ENCODE measurements around the gene PSMB7. TPM values are rescaled to one million over a fixed set of nuclear protein-coding genes. Genes with fewer than 3 reads are reported as not detected.

PSMB7 gene
- polyA plus RNA-seq, 1 of the 3 experiments (the other 2 are of a cell fraction): 357 TPM

DNA sequence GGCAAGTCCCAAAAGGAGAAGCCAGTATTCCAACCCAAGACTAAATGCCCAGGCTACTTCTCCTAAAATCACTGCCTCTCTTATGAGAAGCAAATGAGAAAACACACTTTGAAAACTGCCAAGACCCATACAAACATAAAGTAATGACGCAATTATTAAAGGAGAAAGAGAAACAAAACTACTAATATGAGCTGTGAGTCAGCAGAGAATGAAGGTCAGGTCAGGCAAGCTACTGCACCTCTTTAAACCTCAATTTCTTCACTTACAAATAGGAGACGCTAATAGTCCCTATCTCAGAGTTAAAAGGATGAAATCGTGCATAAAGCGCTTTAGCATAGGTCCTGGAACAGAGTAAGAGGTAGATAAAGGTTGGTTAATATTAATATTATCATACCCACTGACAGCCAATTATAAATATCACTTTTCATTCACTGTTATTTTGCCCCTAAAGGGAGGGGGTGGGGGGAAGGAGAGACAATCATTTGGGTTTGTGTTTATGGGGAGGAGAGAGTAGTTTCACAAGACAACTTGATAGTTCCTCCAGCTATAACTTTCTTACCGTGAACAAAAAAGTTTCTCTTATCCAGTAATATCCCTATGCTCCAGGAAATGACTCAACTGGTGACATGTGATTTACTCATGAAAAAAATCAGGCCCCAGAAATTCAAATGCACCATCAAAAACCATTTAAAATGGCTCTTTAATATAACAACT, 3.6 kb downstream of the PSMB7 start:
- Histone ChIP-seq H2AFZ (ENCODE audit: low read depth) (no peak overlapping the region), H3K27ac (ENCODE audit: low read depth in 2 of 2, low read length in 1 of 2) (peak overlapping the region in 1 of 2 experiments; percentile 97; a peak in 3 of 4 replicates), H3K4me3 (ENCODE audit: low read depth in 2 of 2, low read length in 1 of 2) (peak overlapping the region in 1 of 2 experiments; percentile 51; a peak in 2 of 4 replicates), H3K4me2 (peak overlapping the region; percentile 77), H3K27me3 (ENCODE audit: insufficient read depth) (no peaks in the 10 kb centered on the region), H3K79me2 (ENCODE audit: insufficient read depth) (peaks cover 73% of the 10 kb centered on the region), H3K9me3 (no peaks in the 10 kb centered on the region), H3F3A (replicated peaks; ENCODE audit: insufficient read depth) (peaks cover 40% of the 10 kb centered on the region), H3K9ac (peak overlapping the region; percentile 75; the same call in 1 of the 2 replicates), H3K4me1 (ENCODE audit: control insufficient read depth in 1 of 2, insufficient read depth in 2 of 2, low read depth in 1 of 2, low read length in 1 of 2) (peaks cover 8 to 50% of the 10 kb centered on the region in 2 experiments), H4K20me1 (ENCODE audit: insufficient read depth) (peaks cover 9% of the 10 kb centered on the region; the same call in 1 of the 2 replicates), H3K36me3 (replicated peaks in 1 of 2; ENCODE audit: control insufficient read depth in 1 of 2, insufficient read depth in 2 of 2, low read length in 1 of 2) (peaks cover 70 to 73% of the 10 kb centered on the region in 2 experiments), H3K9me2 (no peaks in the 10 kb centered on the region)
- TF ChIP-seq, protein P1, sequence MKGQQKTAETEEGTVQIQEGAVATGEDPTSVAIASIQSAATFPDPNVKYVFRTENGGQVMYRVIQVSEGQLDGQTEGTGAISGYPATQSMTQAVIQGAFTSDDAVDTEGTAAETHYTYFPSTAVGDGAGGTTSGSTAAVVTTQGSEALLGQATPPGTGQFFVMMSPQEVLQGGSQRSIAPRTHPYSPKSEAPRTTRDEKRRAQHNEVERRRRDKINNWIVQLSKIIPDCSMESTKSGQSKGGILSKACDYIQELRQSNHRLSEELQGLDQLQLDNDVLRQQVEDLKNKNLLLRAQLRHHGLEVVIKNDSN (IDR thresholded peaks at IDR 0.05; ENCODE audit: borderline replicate concordance, low read depth): peak; percentile 38; the same call in 1 of the 2 replicates
- TF ChIP-seq RFX5 (IDR thresholded peaks at IDR 0.05; ENCODE audit: low read length) (no peak), JUND (IDR thresholded peaks at IDR 0.05) (peak; percentile 68), EP300 (IDR thresholded peaks at IDR 0.05; ENCODE audit: borderline replicate concordance in 1 of 2, low read depth in 1 of 2, low read length in 1 of 2) (peak in 1 of 2 experiments; percentile 16; a peak in 1 of 4 replicates), FOSL2 (IDR thresholded peaks at IDR 0.05; ENCODE audit: borderline replicate concordance, low read depth) (peak; percentile 81), TCF12 (IDR thresholded peaks at IDR 0.05) (no peak)
- TF ChIP-seq, protein P2, sequence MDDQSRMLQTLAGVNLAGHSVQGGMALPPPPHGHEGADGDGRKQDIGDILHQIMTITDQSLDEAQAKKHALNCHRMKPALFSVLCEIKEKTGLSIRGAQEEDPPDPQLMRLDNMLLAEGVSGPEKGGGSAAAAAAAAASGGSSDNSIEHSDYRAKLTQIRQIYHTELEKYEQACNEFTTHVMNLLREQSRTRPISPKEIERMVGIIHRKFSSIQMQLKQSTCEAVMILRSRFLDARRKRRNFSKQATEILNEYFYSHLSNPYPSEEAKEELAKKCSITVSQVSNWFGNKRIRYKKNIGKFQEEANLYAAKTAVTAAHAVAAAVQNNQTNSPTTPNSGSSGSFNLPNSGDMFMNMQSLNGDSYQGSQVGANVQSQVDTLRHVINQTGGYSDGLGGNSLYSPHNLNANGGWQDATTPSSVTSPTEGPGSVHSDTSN (IDR thresholded peaks at IDR 0.05): peak; percentile 38; the same call in 1 of the 2 replicates
- no peak for DNase-seq
- WGBS (ENCODE audit: low lambda C conversion rate): 50% methylated on average over 5 of the region's 5 CpGs
- ChIA-PET CTCF (interaction anchor here (2.0 to 9.1 kb wide), 5 partner anchors 11 to 284 kb away, joined by 6 to 87 read pairs (median 17); no protein-coding TSS in a partner anchor), POLR2A (no interaction called here)

DNA sequence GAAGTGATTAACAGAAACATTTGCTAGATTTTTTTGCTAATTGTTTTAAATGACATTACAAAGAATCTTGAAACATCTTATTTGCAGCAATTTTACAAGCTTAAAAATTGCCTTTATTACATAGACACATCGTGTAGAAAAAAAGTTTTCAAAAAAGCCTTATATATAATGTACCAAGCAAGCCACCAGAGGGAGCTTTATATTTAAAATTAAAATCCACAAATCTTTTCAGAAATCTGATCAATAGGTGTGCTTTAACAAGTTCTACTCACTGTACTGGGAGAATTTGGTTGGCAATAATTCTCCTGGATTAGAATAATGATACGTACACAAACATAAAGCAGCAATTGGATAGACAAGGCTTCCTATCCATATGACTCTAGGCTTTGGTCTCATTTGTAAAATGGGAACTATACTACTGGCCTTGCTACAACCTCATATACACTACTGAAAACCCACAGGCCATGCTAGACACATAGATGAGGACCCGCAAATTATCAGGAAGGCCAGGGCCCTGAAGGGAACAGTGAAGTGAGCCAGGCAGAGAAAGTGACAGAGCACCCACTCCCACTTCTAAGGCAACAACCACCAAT, 4.8 kb downstream of the PSMB7 start:
- Histone ChIP-seq H3K27ac (ENCODE audit: low read depth in 2 of 2, low read length in 1 of 2) (peak overlapping the region in 1 of 2 experiments; percentile 97; a peak in 2 of 4 replicates), H3K4me2 (peak overlapping the region; percentile 77), H3K36me3 (replicated peaks in 1 of 2; ENCODE audit: control insufficient read depth in 1 of 2, insufficient read depth in 2 of 2, low read length in 1 of 2) (peaks cover 75 to 83% of the 10 kb centered on the region in 2 experiments), H3F3A (replicated peaks; ENCODE audit: insufficient read depth) (peaks cover 40% of the 10 kb centered on the region), H3K9me3 (no peaks in the 10 kb centered on the region), H3K27me3 (ENCODE audit: insufficient read depth) (no peaks in the 10 kb centered on the region), H2AFZ (ENCODE audit: low read depth) (no peak overlapping the region), H3K79me2 (ENCODE audit: insufficient read depth) (peaks cover 85% of the 10 kb centered on the region), H3K4me1 (ENCODE audit: control insufficient read depth in 1 of 2, insufficient read depth in 2 of 2, low read depth in 1 of 2, low read length in 1 of 2) (peaks cover 8 to 50% of the 10 kb centered on the region in 2 experiments), H3K4me3 (ENCODE audit: low read depth in 2 of 2, low read length in 1 of 2) (no peak overlapping the region; a peak in 1 of 4 replicates), H3K9ac (peak overlapping the region; percentile 75; the same call in 1 of the 2 replicates), H4K20me1 (ENCODE audit: insufficient read depth) (peaks cover 16% of the 10 kb centered on the region), H3K9me2 (no peaks in the 10 kb centered on the region)
- TF ChIP-seq MEF2A (IDR thresholded peaks at IDR 0.05; ENCODE audit: borderline replicate concordance, low read depth) (no peak), POLR2AphosphoS5 (IDR thresholded peaks at IDR 0.05; ENCODE audit: low read depth, low read length) (no peak), SMC3 (IDR thresholded peaks at IDR 0.05; ENCODE audit: low read depth, low read length) (no peak), TAF1 (IDR thresholded peaks at IDR 0.05; ENCODE audit: borderline replicate concordance, low read depth, low read length) (no peak)
- TF ChIP-seq, protein P3, sequence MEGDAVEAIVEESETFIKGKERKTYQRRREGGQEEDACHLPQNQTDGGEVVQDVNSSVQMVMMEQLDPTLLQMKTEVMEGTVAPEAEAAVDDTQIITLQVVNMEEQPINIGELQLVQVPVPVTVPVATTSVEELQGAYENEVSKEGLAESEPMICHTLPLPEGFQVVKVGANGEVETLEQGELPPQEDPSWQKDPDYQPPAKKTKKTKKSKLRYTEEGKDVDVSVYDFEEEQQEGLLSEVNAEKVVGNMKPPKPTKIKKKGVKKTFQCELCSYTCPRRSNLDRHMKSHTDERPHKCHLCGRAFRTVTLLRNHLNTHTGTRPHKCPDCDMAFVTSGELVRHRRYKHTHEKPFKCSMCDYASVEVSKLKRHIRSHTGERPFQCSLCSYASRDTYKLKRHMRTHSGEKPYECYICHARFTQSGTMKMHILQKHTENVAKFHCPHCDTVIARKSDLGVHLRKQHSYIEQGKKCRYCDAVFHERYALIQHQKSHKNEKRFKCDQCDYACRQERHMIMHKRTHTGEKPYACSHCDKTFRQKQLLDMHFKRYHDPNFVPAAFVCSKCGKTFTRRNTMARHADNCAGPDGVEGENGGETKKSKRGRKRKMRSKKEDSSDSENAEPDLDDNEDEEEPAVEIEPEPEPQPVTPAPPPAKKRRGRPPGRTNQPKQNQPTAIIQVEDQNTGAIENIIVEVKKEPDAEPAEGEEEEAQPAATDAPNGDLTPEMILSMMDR (IDR thresholded peaks at IDR 0.05): peak; percentile 73
- ChIA-PET CTCF (interaction anchor here (0.6 to 9.1 kb wide), 15 partner anchors 9 to 303 kb away, joined by 3 to 87 read pairs (median 4); no protein-coding TSS in a partner anchor), POLR2A (no interaction called here)
- DNase-seq: no peak
- 70% methylated on average over 3 of the region's 3 CpGs for WGBS (ENCODE audit: low lambda C conversion rate)
